Central memory CD4-positive, alpha-beta T cell (primary cell): Measurements from ENCODE around the gene PPM1H.
"Not testable (repeated sequence)": the region's sequence is repeated elsewhere in the genome, so short reads cannot be mapped to it uniquely, and the experiment has no call there.

Source experiments
- DNase-seq: peaks from one replicate; pipeline ENCODE4 v3.0.0; 2022

PPM1H gene

DNA sequence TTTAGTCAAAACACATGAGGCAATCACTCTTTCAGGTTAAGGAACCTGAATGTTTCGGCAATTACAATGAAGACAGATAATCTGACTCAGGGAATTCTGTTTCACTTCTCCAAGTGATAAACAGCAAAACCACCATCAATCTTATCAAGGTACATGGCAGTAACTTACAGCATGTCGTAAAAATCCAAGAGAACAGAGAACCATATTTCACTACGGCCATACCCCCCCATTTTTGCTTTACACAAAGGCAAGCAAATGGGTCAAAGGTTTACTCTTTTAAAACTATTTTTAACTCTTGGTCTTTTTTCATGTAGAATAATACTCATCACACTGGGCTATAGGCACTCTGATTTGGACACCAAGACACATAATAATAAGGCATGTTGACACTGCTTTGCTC is 102.4 kb downstream of the PPM1H start:
- DNase-seq, result no peak

DNA sequence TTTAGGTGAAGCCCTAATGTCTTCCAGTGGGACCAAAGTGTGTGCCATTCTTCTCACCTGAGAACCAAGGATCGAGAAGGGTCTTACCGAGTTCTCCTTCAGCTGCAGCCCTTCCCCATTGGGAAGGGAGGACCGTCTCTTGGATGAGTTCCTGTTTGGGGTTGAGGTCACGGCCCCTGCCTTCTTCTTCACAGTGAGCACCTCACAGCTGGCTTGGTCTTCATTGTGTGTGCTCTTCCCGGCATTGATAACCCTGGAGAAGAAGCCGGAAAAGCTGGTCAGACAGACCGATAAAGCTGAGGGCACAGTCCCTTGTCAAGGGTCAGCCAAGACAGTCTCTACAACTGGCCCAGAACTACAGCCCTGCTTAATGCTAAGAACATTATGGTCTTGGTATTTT is 102.9 kb downstream of the PPM1H start:
- DNase-seq, result no peak

DNA sequence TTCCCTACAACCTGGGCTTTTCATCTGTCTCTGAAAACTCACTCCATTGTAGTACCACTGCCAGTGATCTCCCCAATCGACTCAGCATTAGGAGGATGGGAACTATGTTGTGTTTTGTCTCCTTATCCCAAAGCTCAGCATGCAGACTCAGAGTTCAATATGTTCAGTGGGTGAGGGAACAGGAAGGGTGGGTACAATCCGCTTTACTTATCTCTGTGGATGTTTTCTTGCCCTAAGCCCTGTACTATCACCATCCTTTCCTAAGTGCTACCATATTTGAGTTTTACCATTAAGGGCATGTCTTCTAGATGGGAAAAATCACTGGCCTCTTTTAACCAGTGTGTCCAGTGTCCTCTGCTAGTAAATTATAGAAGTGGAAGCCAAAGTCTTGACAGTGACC is 107.1 kb downstream of the PPM1H start:
- no peak for DNase-seq

DNA sequence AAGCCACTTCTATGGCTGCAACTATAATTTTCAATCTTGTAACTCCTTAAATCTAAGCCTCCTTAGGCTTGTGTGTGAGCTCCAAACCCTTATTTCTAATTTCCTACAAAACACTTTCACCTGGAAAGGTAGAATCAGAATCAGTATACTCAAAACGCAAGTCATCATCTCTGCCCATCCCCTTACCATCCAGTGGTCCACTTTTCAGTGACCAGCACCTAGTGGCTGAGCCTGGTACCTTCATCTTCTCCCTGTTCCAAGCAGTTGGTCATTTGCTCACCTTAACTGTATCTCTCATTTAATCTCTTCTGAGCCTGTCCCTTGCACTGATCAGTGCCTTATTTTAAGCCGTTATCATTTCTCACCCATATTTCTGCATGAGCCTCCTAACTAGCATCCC is 107.9 kb downstream of the PPM1H start:
- DNase-seq, result no peak

GRCh38 chr12:62817556-62818271 is 117.2 kb downstream of the PPM1H start:
- DNase-seq, result no peak

- no peak for DNase-seq
Measured at GRCh38 chr12:62814243-62814642, 120.7 kb downstream of the PPM1H start.

DNA sequence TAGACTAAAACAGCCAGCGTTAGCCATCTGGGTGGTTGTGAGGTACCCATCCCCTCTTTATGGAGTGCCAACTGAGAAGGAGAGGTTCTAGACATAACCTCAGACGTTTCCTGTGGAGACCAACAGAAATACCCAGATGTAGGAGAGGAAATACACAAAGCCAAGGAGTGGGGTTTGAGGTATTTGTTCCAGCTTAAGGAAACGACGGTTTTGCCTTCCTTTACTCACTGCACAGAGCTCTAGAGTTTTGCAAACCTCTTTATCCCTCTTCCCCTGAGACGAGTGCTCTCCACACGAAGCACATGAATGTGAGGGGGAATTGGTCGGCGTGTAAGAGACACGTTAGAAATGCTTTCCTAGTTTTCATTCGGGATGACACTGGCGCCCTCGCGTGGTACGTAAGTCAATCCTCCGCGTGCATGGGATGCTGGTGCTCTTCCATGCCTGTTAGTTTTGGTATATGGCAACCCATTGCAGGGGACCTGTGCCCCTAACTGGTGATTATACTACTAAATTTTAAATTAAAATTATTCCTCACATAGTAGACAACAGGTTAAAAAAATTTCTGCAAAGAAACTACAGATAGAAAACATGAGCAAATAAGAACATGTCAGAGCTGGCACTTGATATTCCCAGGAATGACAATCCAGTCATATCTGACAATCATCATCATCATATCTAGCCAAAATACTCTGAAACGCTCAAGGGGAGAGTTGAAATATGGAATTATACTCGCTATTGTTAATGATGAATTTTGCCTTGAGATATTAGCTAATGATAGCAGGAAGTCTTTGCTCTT is 121.7 kb downstream of the PPM1H start:
- no peak for DNase-seq

DNA sequence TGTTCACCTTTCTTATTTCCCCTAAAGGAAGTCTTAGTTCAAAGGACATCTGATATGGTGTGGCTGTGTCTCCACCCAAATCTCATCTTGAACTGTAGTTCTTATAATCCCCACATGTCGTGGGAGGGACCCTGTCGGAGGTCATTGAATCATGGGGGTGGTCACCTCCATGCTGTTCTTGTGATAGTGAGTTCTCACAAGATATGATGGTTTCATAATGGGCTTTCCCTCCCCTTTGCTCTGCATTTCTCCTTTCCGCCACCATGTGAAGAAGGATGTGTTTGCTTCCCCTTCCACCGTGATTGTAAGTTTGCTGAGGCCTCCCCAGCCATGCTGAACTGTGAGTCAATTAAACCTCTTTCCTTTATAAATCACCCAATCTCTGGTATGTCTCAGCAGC is 123.5 kb downstream of the PPM1H start:
- not testable (repeated sequence) for DNase-seq

DNA sequence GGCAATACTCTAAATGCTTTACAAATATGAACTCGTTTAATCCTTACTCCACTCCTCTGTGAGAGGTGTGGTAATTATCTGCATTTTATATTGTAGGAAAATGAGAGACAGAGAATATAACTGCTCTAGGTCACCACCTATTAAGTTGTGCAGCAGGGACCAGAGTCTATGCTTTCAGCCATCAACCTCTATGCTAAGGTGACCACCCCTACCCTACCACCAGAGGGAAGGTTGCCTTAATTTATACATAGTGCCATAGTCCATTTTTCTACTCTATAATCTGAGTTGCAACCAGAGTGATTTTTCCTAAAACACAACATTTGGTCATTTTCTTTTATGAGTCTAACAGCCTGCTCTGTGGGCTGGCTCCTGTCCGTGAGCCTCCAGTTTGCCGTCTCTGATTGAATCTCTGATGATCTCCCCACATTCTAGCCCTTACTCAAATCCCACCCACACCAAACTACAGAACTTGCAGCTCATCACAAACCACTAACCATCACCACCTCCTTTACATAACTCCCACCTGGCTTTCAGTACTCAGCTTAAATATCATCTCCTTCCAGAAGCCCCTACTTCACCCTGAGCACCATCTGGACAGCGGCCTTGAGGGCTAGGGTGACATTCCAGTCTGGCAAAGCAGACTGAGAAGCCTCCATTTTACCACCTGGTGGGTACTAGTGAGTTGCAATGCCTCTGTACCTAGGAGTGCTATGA is 126.6 kb downstream of the PPM1H start:
- DNase-seq, result no peak

- no peak for DNase-seq
Measured at GRCh38 chr12:62806893-62807292, 128.1 kb downstream of the PPM1H start.

DNA sequence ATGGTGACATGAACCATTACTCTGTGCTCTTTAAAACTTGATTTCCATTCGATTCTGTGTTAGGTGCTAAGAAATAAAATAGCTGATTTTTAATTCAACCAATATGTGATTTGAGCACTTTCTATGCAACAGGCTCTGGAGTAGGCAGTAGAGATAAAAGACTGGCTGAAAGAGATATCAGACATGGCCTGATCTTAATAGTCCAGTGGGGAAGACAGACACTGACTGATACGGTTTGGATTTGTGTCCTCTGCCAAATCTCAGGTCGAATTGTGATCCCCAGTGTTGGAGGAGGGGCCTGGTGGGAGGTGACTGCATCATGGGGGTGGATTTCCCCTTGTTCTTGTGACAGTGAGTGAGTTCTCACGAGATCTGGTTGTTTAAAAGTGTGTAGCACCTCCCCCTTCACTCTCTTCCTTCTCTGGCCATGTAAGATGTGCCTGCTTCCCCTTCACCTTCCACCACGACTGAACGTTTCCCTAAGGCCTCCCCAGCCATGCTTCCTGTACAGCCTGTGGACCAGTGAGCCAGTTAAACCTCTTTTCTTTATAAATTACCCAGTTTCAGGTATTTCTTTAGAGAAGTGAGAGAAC is 128.6 kb downstream of the PPM1H start:
- DNase-seq, result no peak

- no peak for DNase-seq
Measured at GRCh38 chr12:62805517-62805916, 129.4 kb downstream of the PPM1H start.

DNA sequence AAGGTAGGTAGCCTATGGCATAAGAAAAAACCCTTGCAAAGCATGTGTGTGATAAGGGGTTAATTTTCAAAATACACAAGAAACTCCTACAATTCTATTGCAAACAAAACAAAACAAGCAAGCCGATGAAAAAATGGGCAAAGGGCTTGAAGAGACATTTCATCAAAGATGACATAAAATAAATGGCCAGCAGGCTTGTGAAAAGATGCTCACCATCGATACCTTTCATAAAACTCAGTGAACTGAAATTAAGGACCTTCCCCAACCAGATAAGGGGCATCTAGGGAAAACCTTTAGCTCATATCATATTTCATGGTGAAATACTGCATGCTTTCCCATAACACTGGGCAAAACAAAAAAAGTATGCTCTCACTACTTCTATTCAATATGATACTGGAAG is 131.2 kb downstream of the PPM1H start:
- DNase-seq, result no peak

DNA sequence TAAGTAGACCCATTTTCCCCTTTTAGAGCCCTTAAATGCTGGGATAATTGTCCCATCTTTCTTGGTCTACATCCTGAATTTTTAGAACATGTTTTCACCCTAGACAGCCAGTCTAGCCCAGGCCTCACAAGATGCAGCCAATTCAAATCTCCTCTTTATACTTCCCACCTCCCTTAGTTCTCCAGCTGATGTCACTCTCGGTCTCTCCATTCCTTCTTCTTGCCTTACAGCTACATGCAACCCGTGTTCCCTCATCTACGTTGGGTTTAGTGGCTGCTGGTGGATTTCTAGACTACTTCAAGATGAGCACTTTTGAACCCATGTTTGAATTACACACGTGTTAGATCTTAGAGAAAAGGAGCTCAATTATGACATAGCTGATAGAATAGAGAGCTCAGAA is 132.0 kb downstream of the PPM1H start:
- no peak for DNase-seq

- DNase-seq, result no peak
Measured at GRCh38 chr12:62802321-62802720, 132.6 kb downstream of the PPM1H start.

DNA sequence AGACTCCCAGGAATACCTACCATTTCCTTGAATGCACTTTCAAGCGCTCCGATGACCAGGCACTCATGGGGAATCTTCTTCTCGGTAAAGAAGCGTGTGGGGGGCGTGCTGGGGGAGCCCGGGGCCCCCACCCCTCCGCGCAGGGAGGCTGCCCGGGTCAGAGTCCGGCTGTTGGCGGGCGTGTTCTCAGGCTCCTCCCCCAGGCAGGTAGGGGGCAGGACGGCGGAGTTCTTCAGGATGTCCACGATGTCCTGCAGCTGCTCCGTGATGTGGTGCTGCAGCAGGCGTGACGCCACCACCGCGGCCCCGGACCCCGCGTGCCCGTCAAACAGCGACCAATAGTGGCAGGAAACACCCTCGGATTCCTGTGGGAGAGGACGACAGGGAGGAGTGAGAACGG is 133.2 kb downstream of the PPM1H start:
- no peak for DNase-seq

DNA sequence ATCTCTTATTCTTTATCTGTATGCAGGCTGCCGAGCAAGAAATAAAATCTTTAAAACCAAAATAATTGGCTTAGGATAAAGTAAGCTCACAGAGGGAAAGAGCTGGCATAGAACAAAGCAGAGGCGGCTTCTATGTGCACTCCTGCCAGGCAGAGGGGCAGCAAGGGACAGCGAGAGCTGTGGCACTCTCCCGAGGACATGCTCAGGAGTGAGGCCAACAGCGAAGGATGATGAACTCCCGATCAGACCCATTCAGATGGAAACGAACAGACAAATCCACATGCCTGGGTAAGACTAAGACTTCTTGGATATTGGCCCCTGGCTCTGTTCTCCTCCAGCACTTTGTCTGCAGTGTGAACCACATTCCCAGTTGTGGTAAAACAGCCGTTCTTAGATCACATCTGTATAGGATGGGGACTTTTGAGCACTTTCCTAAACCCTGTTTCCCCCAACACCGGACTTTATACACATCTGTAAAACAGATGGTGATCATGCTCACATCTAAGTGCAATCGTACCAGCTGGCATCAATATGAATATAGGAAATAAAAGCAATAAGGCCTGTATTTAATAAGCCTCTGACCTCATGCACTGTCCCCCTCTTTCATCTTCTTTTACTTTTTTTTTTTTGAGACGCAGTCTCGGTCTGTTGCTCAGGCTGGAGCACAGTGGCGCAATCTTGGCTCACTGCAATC is 134.1 kb downstream of the PPM1H start:
- no peak for DNase-seq

DNA sequence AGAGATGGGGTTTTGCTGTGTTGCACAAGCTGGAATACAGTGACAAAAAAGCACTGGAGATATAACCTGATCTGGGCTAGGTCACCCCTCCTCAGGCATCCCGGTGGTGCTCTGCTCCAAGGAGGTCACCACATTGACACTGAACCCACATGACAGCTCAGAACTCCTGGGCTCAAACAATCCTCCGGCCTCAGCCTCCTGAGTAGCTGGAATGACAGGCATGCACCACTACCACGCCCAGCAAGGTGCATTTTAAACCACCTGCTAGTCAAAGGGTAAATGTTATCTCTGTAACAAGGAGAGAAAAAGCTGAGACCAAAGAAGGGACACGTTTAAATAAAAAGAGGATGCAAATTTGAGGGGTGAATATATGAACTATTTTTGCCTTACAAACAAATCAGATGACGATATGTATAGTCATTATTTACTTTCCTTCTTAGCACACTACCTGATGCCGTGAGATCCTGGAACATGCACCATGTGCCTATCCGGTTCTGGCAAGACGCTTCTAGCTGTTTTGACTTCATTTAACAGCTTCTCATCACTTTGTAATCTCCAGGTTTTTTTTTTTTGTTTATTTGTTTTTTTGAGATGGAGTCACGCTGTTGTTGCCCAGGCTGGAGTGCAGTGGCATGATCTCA is 135.1 kb downstream of the PPM1H start:
- DNase-seq, result no peak

DNA sequence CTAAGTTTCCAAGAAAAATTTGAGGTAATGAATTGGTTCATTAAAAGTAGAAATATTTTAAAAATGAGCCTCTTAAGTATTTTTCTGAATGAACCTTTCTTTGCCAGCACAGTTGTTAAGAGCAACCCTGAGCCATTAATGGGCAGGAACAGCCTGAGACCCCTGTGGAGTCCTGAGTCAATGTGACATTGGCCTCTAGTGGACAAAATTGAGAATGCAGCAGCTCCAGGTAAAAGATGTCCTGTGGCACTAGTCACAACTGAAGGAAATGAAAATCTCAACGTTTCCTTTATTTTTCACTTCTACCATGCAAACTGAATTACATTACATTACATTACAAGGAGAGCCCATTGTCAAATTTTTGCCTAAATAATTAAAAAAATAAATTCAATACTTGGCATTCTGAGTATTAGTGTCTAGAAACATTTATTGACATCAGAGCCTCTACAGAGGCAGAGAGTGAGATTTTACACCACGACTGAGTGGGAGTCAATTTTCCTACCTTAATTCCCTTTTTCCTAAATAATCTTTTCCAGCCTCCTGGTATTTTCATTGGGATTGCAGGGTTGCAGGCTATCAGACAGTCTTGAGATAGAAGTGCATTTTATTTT is 135.7 kb downstream of the PPM1H start:
- peak; percentile 28 for DNase-seq

GRCh38 chr12:62794218-62794583 is 140.7 kb downstream of the PPM1H start:
- DNase-seq, result no peak

- peak; percentile 56 for DNase-seq
Measured at GRCh38 chr12:62793256-62794217, 141.4 kb downstream of the PPM1H start.
